Peyer's patch (tissue), 4 donors: ENCODE data around the gene MAF. TPM values are rescaled to one million over a fixed set of nuclear protein-coding genes. Genes with fewer than 3 reads are reported as not detected.

Experiments
- DNase-seq, 3 donors: peaks; one replicate each; pipeline ENCODE4 v3.0.0-alpha.2; 2017 to 2019
- H3K27ac ChIP-seq, 4 donors: fragments of 200-600 bp; sonication (generic); one replicate each; pipeline ENCODE4 v1.5.1; 2016 to 2019
- H3K27me3 ChIP-seq, 2 donors: fragments of 200-600 bp; sonication (generic); one replicate each; pipeline ENCODE4 v1.5.1; 2019
- H3K36me3 ChIP-seq, 3 donors: fragments of 200-600 bp; sonication (generic); one replicate each; pipeline ENCODE4 v1.5.1; 2016 to 2019
- H3K4me1 ChIP-seq, 4 donors: fragments of 200-600 bp; sonication (generic); one replicate each; pipeline ENCODE4 v1.5.1; 2016 to 2019
- H3K4me3 ChIP-seq, 4 donors: fragments of 200-600 bp; sonication (generic); 1 replicate in 3 of 4; 2 replicates in 1 of 4; pipeline ENCODE4 v1.5.1; 2016 to 2019; ENCODE audit warnings: mild to moderate bottlenecking in 1 of 4
- H3K9me3 ChIP-seq, 4 donors: fragments of 200-600 bp; sonication (generic); one replicate each; pipeline ENCODE4 v1.5.1; 2016 to 2019; ENCODE audit warnings: mild to moderate bottlenecking in 1 of 4
- CTCF ChIP-seq, 6 experiments: fragments of 450-650 bp in 4 of 6; fragments of 200-600 bp in 2 of 6; sonication (generic) in 1 of 6; IDR thresholded peaks; one replicate each; pipeline ENCODE4 v1.5.1; 2017 to 2019; ENCODE audit warnings: antibody characterized with exemption in 6 of 6, mild to moderate bottlenecking in 3 of 6, moderate library complexity in 1 of 6
- POLR2A ChIP-seq, 2 donors: fragments of 450-650 bp; IDR thresholded peaks; one replicate each; pipeline ENCODE4 v1.5.1; 2017; ENCODE audit warnings: antibody characterized with exemption in 2 of 2, mild to moderate bottlenecking in 2 of 2, moderate library complexity in 2 of 2
- total RNA-seq, 4 donors: library from RNA; depleted of rRNA; stranded (reverse); fragments of >200 nt; gene quantifications; one replicate each; pipeline ENCODE4 v1.1.0, GENCODE V29; 2016

Gene MAF
- total RNA-seq, 4 donors from 2014 or later = 92.4 to 390 (median 235) TPM

- Histone ChIP-seq H3K9me3 (no peaks in the 10 kb centered on the region), H3K4me3 (no peak overlapping the region), H3K27me3 (no peaks in the 10 kb centered on the region), H3K27ac (no peak overlapping the region), H3K36me3 (no peaks in the 10 kb centered on the region), H3K4me1 (no peaks in the 10 kb centered on the region)
- DNase-seq = no peak
- TF ChIP-seq CTCF (IDR thresholded peaks at IDR 0.05) = no peak
- no peak for TF ChIP-seq POLR2A (IDR thresholded peaks at IDR 0.05)
These were observed 27.5 kb downstream of the MAF start for GRCh38 chr16:79573071-79573470.

GRCh38 chr16:79571903-79572535 lies 28.5 kb downstream of the MAF start:
- no peaks in the 10 kb centered on the region for H3K27me3 ChIP-seq
- no peak overlapping the region for H3K27ac ChIP-seq
- H3K4me3 ChIP-seq = no peak overlapping the region
- no peak for DNase-seq
- no peaks in the 10 kb centered on the region for H3K9me3 ChIP-seq
- no peaks in the 10 kb centered on the region for H3K4me1 ChIP-seq
- TF ChIP-seq POLR2A (IDR thresholded peaks at IDR 0.05) (no peak), CTCF (IDR thresholded peaks at IDR 0.05) (no peak)
- no peaks in the 10 kb centered on the region for H3K36me3 ChIP-seq

- Histone ChIP-seq H3K27me3 (no peaks in the 10 kb centered on the region), H3K4me3 (no peak overlapping the region), H3K9me3 (no peaks in the 10 kb centered on the region), H3K27ac (no peak overlapping the region), H3K36me3 (no peaks in the 10 kb centered on the region), H3K4me1 (no peaks in the 10 kb centered on the region)
- no peak for DNase-seq
- TF ChIP-seq POLR2A (IDR thresholded peaks at IDR 0.05) (no peak), CTCF (IDR thresholded peaks at IDR 0.05) (no peak)
These were observed 29.3 kb downstream of the MAF start for GRCh38 chr16:79571065-79571902.

GRCh38 chr16:79564671-79565107 lies 35.8 kb downstream of the MAF start:
- Histone ChIP-seq H3K27me3 (no peaks in the 10 kb centered on the region), H3K36me3 (no peaks in the 10 kb centered on the region), H3K27ac (no peak overlapping the region), H3K4me1 (no peaks in the 10 kb centered on the region), H3K9me3 (no peaks in the 10 kb centered on the region), H3K4me3 (no peak overlapping the region)
- TF ChIP-seq CTCF (IDR thresholded peaks at IDR 0.05) = no peak
- no peak for TF ChIP-seq POLR2A (IDR thresholded peaks at IDR 0.05)
- DNase-seq = no peak

DNA sequence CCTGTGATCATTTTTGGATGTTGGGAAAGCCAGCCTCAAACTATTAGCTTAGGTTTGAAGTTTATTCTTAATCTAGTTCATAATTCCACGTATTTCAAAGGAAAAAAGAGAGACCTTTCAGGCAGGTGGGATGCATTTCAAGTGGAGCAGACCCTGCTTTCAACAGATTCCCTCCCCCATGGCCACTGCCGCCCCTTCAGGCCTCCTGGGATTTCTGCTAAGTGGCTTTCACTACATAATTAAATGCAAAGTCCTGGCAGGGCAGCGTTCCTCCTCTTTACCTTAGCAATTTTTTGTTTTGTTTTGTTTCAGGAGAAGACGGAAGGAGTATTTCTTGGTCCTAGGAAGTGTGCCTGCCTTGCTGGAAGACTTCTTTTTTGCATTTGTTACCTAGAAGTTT lies 36.6 kb downstream of the MAF start:
- no peak for TF ChIP-seq POLR2A (IDR thresholded peaks at IDR 0.05)
- no peak for TF ChIP-seq CTCF (IDR thresholded peaks at IDR 0.05)
- H3K27me3 ChIP-seq = no peaks in the 10 kb centered on the region
- H3K27ac ChIP-seq = no peak overlapping the region
- no peaks in the 10 kb centered on the region for H3K4me1 ChIP-seq
- no peak for DNase-seq
- H3K4me3 ChIP-seq = no peak overlapping the region
- H3K36me3 ChIP-seq = no peaks in the 10 kb centered on the region
- no peaks in the 10 kb centered on the region for H3K9me3 ChIP-seq
